A549 (cell line): ENCODE data around the gene ZFHX2. TPM values are rescaled to one million over a fixed set of nuclear protein-coding genes. Genes with fewer than 3 reads are reported as not detected.

Experiments
- ATAC-seq, 2 experiments: fragments of 200-7000 bp in 1 of 2; fragments of >200 bp in 1 of 2; cut with Nextera tagmentation in 1 of 2; cut with Tn5 transposase in 1 of 2; 3 replicates each; pipeline versions ENCODE4 v1.8.0 to v1.9.1; 2018 to 2020; ENCODE audit warnings: mild to moderate bottlenecking in 1 of 2, moderate library complexity in 1 of 2
- CTCF ChIA-PET: fragments of 300-600 bp; sonication (Branson Sonifier 250); formaldehyde crosslinking; extraction: SDS; loops from one replicate; lab custom pipeline; 2021; ENCODE audit warnings: antibody characterized with exemption, inconsistent platforms; lab: Yijun Ruan, JAX
- POLR2A ChIA-PET: fragments of 350-600 bp; formaldehyde crosslinking; extraction: SDS; loops from one replicate; lab custom pipeline; 2021; ENCODE audit warnings: antibody characterized with exemption, inconsistent platforms; lab: Yijun Ruan, JAX
- DNase-seq, 2 experiments: peaks; one replicate each; pipeline versions ENCODE4 v3.0.0 to v3.0.0-alpha.2; 2011 to 2016; ENCODE audit warnings: low read depth in 1 of 2, low spot score in 1 of 2
- FAIRE-seq: peaks from 2 replicates; lab custom pipeline; 2011; peaks lifted over from hg19 to GRCh38; lab: Jason Lieb, UNC
- H3K27ac ChIP-seq, 2 experiments: fragments of >200 bp; sonication (Bioruptor Twin); formaldehyde crosslinking; 3 replicates each; pipeline ENCODE4 v1.5.1; 2016 to 2017
- H3K4me1 ChIP-seq: fragments of >200 bp; sonication (Bioruptor Twin); formaldehyde crosslinking; 3 replicates; pipeline ENCODE4 v1.6.1; 2016
- H3K4me2 ChIP-seq: fragments of >200 bp; sonication (Bioruptor Twin); formaldehyde crosslinking; 3 replicates; pipeline ENCODE4 v1.6.1; 2016
- H3K4me3 ChIP-seq: fragments of >200 bp; sonication (Bioruptor Twin); formaldehyde crosslinking; 3 replicates; pipeline ENCODE4 v1.5.1; 2016
- H3K9me3 ChIP-seq: fragments of >200 bp; sonication (Bioruptor Twin); formaldehyde crosslinking; 3 replicates; pipeline ENCODE4 v1.6.1; 2016
- ATOH8 ChIP-seq: fragments of 250-450 bp; sonication (Bioruptor Pico); IDR thresholded peaks from 2 replicates; pipeline ENCODE4 v1.5.0; 2020; ENCODE audit warnings: low read depth, mild to moderate bottlenecking, moderate library complexity
- BHLHE40 ChIP-seq: IDR thresholded peaks from 2 replicates; pipeline ENCODE4 v1.6.1; 2012; ENCODE audit warnings: low read depth, low read length, inconsistent platforms
- CEBPB ChIP-seq, 2 experiments: fragments of >200 bp in 1 of 2; sonication (Bioruptor Twin) in 1 of 2; formaldehyde crosslinking in 1 of 2; IDR thresholded peaks; 2 replicates each; pipeline ENCODE4 v1.6.1; 2012 to 2016
- CHD2 ChIP-seq: fragments of 150-350 bp; IDR thresholded peaks from 2 replicates; pipeline ENCODE4 v1.6.1; 2014; ENCODE audit warnings: low read length; ENCODE audit not compliant: partially characterized antibody
- ESRRA ChIP-seq: fragments of 150-350 bp; IDR thresholded peaks from 2 replicates; pipeline ENCODE4 v1.6.1; 2014; ENCODE audit warnings: mild to moderate bottlenecking, low read length, borderline replicate concordance
- FOSB ChIP-seq: fragments of 250-450 bp; sonication (Bioruptor Pico); IDR thresholded peaks from 2 replicates; pipeline ENCODE4 v1.5.0; 2020; ENCODE audit warnings: mild to moderate bottlenecking, moderate library complexity
- FOSL2 ChIP-seq, 2 experiments: fragments of 450-650 bp in 1 of 2; fragments of >200 bp in 1 of 2; sonication (Bioruptor Twin) in 1 of 2; formaldehyde crosslinking; IDR thresholded peaks; 2 replicates each; pipeline versions ENCODE4 v1.5.0 to v1.6.1; 2016 to 2020; ENCODE audit warnings: mild to moderate bottlenecking in 1 of 2, moderate library complexity in 1 of 2
- HDAC2 ChIP-seq: fragments of 200-600 bp; sonication (generic); IDR thresholded peaks from 2 replicates; pipeline ENCODE4 v1.6.1; 2016
- HOXB13 ChIP-seq: fragments of 250-450 bp; sonication (Bioruptor Pico); IDR thresholded peaks from 2 replicates; pipeline ENCODE4 v1.5.0; 2020; ENCODE audit warnings: low read depth, mild to moderate bottlenecking, moderate library complexity
- JUN ChIP-seq, 2 experiments: fragments of >200 bp; sonication (Bioruptor Twin); formaldehyde crosslinking; IDR thresholded peaks; 2 replicates in 1 of 2; 3 replicates in 1 of 2; pipeline ENCODE4 v1.6.1; 2016 to 2017
- KDM1A ChIP-seq: fragments of 200-600 bp; sonication (generic); IDR thresholded peaks from 2 replicates; pipeline ENCODE4 v1.6.1; 2016; ENCODE audit warnings: low read depth, mild to moderate bottlenecking
- NFE2L2 ChIP-seq: fragments of 150-350 bp; conservative IDR thresholded peaks from 2 replicates; pipeline ENCODE4 v1.6.1; 2014; ENCODE audit warnings: low read length
- POLR2A ChIP-seq: IDR thresholded peaks from 2 replicates; pipeline ENCODE4 v1.6.1; 2012; ENCODE audit warnings: mild to moderate bottlenecking, low read length
- RAD21 ChIP-seq, 2 experiments: fragments of >200 bp in 1 of 2; sonication (Bioruptor Twin) in 1 of 2; formaldehyde crosslinking in 1 of 2; IDR thresholded peaks in 1 of 2; conservative IDR thresholded peaks in 1 of 2; 2 replicates in 1 of 2; 3 replicates in 1 of 2; pipeline ENCODE4 v1.6.1; 2012 to 2018; ENCODE audit warnings: inconsistent platforms in 1 of 2
- RNF2 ChIP-seq: fragments of 200-600 bp; sonication (generic); IDR thresholded peaks from 2 replicates; pipeline ENCODE4 v1.6.1; 2016; ENCODE audit warnings: low read depth, mild to moderate bottlenecking, antibody characterized with exemption, moderate library complexity, borderline replicate concordance
- TFCP2L1 ChIP-seq: fragments of 250-450 bp; sonication (Bioruptor Pico); IDR thresholded peaks from 2 replicates; pipeline ENCODE4 v1.5.0; 2021; ENCODE audit warnings: mild to moderate bottlenecking
- WGBS: methylation state at CpG from one replicate; pipeline ENCODE4 v1.1.6; 2017; ENCODE audit errors: missing lambda C conversion rate; 5-methylcytosine and 5-hydroxymethylcytosine counted together
- polyA plus RNA-seq, 4 experiments: library from polyadenylated mRNA; depleted of rRNA in 3 of 4; stranded (reverse); fragments of >200 nt; fragmentation: RNase III in 1 of 4; extraction: RNeasy Plus Mini Kit Qiagen cat#74134 plus additional on column Dnase treatment in 1 of 4; gene quantifications; 2 replicates in 3 of 4; 3 replicates in 1 of 4; pipeline ENCODE4 v1.2.3, GENCODE V29; 2011 to 2017
- TF ChIP-seq, protein P1 (sequence below): IDR thresholded peaks from 2 replicates; pipeline ENCODE4 v1.6.1; 2012
- TF ChIP-seq, protein P2 (sequence below): fragments of >200 bp; sonication (Bioruptor Twin); formaldehyde crosslinking; IDR thresholded peaks from 2 replicates; pipeline ENCODE4 v1.6.1; 2016
- TF ChIP-seq, protein P3 (sequence below): fragments of 200-600 bp; sonication (generic); IDR thresholded peaks from 2 replicates; pipeline ENCODE4 v1.6.1; 2016; ENCODE audit warnings: antibody characterized with exemption, mild to moderate bottlenecking, moderate library complexity

The ZFHX2 gene
- polyA plus RNA-seq, 2 of the 4 experiments (the other 2 are of a cell fraction) = 0.34 to 1.1 TPM

- CTCF ChIA-PET = interaction anchor here (1.3 to 19.0 kb wide), 2 partner anchors 9 to 89 kb away, joined by 5 to 553 read pairs; partner anchors contain the start of gene NGDN
- Histone ChIP-seq H3K4me3 (no peak overlapping the region), H3K4me2 (no peak overlapping the region), H3K9me3 (no peaks in the 10 kb centered on the region), H3K27ac (no peak overlapping the region), H3K4me1 (peaks cover 20% of the 10 kb centered on the region)
- DNase-seq = no peak
- no peak for FAIRE-seq
- 88% methylated on average over 11 of the region's 11 CpGs for WGBS
- no peak for TF ChIP-seq FOSB (CRISPR knock-in tag)
- TF ChIP-seq CHD2 = no peak
- TF ChIP-seq KDM1A = no peak
- TF ChIP-seq JUN (IDR thresholded peaks at IDR 0.05) = no peak
- TF ChIP-seq, protein P1, sequence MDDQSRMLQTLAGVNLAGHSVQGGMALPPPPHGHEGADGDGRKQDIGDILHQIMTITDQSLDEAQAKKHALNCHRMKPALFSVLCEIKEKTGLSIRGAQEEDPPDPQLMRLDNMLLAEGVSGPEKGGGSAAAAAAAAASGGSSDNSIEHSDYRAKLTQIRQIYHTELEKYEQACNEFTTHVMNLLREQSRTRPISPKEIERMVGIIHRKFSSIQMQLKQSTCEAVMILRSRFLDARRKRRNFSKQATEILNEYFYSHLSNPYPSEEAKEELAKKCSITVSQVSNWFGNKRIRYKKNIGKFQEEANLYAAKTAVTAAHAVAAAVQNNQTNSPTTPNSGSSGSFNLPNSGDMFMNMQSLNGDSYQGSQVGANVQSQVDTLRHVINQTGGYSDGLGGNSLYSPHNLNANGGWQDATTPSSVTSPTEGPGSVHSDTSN = no peak
- TF ChIP-seq POLR2A = no peak
- no peak for TF ChIP-seq RAD21 (conservative IDR thresholded peaks at IDR 0.05 in 1 of 2, IDR thresholded peaks at IDR 0.05 in 1 of 2)
- TF ChIP-seq ATOH8 = no peak
- no peak for TF ChIP-seq HOXB13 (CRISPR knock-in tag)
- TF ChIP-seq ESRRA = no peak
- TF ChIP-seq, protein P2, sequence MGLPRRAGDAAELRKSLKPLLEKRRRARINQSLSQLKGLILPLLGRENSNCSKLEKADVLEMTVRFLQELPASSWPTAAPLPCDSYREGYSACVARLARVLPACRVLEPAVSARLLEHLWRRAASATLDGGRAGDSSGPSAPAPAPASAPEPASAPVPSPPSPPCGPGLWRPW = no peak
- no peak for TF ChIP-seq BHLHE40
- TF ChIP-seq, protein P3, sequence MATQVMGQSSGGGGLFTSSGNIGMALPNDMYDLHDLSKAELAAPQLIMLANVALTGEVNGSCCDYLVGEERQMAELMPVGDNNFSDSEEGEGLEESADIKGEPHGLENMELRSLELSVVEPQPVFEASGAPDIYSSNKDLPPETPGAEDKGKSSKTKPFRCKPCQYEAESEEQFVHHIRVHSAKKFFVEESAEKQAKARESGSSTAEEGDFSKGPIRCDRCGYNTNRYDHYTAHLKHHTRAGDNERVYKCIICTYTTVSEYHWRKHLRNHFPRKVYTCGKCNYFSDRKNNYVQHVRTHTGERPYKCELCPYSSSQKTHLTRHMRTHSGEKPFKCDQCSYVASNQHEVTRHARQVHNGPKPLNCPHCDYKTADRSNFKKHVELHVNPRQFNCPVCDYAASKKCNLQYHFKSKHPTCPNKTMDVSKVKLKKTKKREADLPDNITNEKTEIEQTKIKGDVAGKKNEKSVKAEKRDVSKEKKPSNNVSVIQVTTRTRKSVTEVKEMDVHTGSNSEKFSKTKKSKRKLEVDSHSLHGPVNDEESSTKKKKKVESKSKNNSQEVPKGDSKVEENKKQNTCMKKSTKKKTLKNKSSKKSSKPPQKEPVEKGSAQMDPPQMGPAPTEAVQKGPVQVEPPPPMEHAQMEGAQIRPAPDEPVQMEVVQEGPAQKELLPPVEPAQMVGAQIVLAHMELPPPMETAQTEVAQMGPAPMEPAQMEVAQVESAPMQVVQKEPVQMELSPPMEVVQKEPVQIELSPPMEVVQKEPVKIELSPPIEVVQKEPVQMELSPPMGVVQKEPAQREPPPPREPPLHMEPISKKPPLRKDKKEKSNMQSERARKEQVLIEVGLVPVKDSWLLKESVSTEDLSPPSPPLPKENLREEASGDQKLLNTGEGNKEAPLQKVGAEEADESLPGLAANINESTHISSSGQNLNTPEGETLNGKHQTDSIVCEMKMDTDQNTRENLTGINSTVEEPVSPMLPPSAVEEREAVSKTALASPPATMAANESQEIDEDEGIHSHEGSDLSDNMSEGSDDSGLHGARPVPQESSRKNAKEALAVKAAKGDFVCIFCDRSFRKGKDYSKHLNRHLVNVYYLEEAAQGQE = no peak
- TF ChIP-seq TFCP2L1 = no peak
- TF ChIP-seq NFE2L2 = no peak
- no peak for TF ChIP-seq HDAC2
- TF ChIP-seq FOSL2 (IDR thresholded peaks at IDR 0.05) = no peak
- no peak for TF ChIP-seq FOSL2 (CRISPR knock-in tag; IDR thresholded peaks at IDR 0.05)
- no peak for ATAC-seq
- POLR2A ChIA-PET = no interaction called here
These were observed 14.1 kb upstream of the ZFHX2 start for GRCh38 chr14:23565626-23566025.

DNA sequence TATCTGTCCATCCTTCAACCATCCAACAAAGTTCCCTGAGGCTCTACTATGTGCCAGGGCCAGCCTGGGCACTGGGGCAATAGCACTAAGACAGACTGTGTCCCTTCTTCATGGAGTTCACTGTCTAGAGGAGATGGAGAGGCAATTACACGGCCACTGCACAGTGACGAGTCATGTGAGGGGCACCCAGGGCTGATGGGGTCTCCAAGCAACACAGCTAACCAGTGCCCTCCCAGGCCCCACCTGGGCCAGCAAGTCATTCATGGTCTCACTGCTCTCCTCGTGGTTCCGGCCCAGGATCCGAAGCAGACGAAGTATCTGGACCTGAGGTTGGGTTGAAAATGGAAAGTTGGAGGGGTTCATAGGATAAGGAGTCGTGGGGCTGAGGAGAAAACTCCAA lies 13.3 kb upstream of the ZFHX2 start:
- TF ChIP-seq CEBPB (IDR thresholded peaks at IDR 0.05) = no peak
- no peak for TF ChIP-seq KDM1A
- TF ChIP-seq RNF2 = no peak
- CTCF ChIA-PET = interaction anchor here (0.7 to 19.0 kb wide), 3 partner anchors 8 to 88 kb away, joined by 3 to 553 read pairs (median 5); partner anchors contain the start of gene NGDN
- peaks cover 20% of the 10 kb centered on the region for H3K4me1 ChIP-seq
- H3K9me3 ChIP-seq = no peaks in the 10 kb centered on the region
- H3K4me3 ChIP-seq = no peak overlapping the region
- ATAC-seq (no peak), FAIRE-seq (no peak), DNase-seq (no peak)
- POLR2A ChIA-PET = no interaction called here
- H3K27ac ChIP-seq = no peak overlapping the region
- WGBS = 83% methylated on average over 5 of the region's 7 CpGs
- no peak overlapping the region for H3K4me2 ChIP-seq
